Stimulated activated CD4-positive, alpha-beta T cell treated with anti-CD3 and anti-CD28 coated beads, Interleukin-1b, Interleukin-23, amount 100 ng/mL, for 48 hours (primary cell): ENCODE results near the gene QSOX1.
"Not testable (repeated sequence)": the region's sequence is repeated elsewhere in the genome, so short reads cannot be mapped to it uniquely, and the experiment has no call there.

ENCODE experiments used
- DNase-seq: peaks from one replicate; pipeline ENCODE4 v3.0.0-alpha.2; 2020

The QSOX1 gene

GRCh38 chr1:180193141-180194047, 38.7 kb downstream of the QSOX1 start:
- DNase-seq = no peak

GRCh38 chr1:180194048-180194425, 39.4 kb downstream of the QSOX1 start:
- no peak for DNase-seq

- DNase-seq = no peak
Measured at GRCh38 chr1:180194546-180195207, 40.0 kb downstream of the QSOX1 start.

GRCh38 chr1:180195401-180195800, 40.7 kb downstream of the QSOX1 start:
- no peak for DNase-seq

GRCh38 chr1:180195916-180196315, 41.2 kb downstream of the QSOX1 start:
- DNase-seq = no peak

GRCh38 chr1:180196436-180197003, 41.9 kb downstream of the QSOX1 start:
- no peak for DNase-seq

- no peak for DNase-seq
Measured at GRCh38 chr1:180197231-180197630, 42.6 kb downstream of the QSOX1 start.

GRCh38 chr1:180198196-180198595, 43.5 kb downstream of the QSOX1 start:
- DNase-seq = no peak

GRCh38 chr1:180198611-180199010, 43.9 kb downstream of the QSOX1 start:
- no peak for DNase-seq

GRCh38 chr1:180199018-180199417, 44.3 kb downstream of the QSOX1 start:
- no peak for DNase-seq

GRCh38 chr1:180201451-180202200, 47.0 kb downstream of the QSOX1 start:
- no peak for DNase-seq

- not testable (repeated sequence) for DNase-seq
Measured at GRCh38 chr1:180202588-180202987, 47.9 kb downstream of the QSOX1 start.

GRCh38 chr1:180204231-180204630, 49.6 kb downstream of the QSOX1 start:
- DNase-seq = no peak

GRCh38 chr1:180206581-180206980, 51.9 kb downstream of the QSOX1 start:
- no peak for DNase-seq

- no peak for DNase-seq
Measured at GRCh38 chr1:180208264-180208663, 53.6 kb downstream of the QSOX1 start.

GRCh38 chr1:180210008-180210620, 55.4 kb downstream of the QSOX1 start:
- no peak for DNase-seq

GRCh38 chr1:180211156-180211859, 56.6 kb downstream of the QSOX1 start:
- DNase-seq = no peak

GRCh38 chr1:180211860-180212229, 57.2 kb downstream of the QSOX1 start:
- no peak for DNase-seq

GRCh38 chr1:180213401-180214170, 58.9 kb downstream of the QSOX1 start:
- peak; percentile 47 for DNase-seq

GRCh38 chr1:180215856-180216625, 61.4 kb downstream of the QSOX1 start:
- no peak for DNase-seq
